ENCODE results near the gene DPP6.

- TF ChIP-seq POLR2A (IDR thresholded peaks at IDR 0.05) (no peak), CTCF (IDR thresholded peaks at IDR 0.05) (no peak)
Observed at GRCh38 chr7:154644366-154644765, 592.2 kb downstream of the DPP6 start.
